GM12891 (cell line): ENCODE data around the gene GPC5.

ENCODE experiments used
- DNase-seq: peaks from one replicate; pipeline ENCODE4 v3.0.0; 2011; ENCODE audit warnings: low spot score; ENCODE audit not compliant: insufficient read length
- FAIRE-seq: peaks from 2 replicates; lab custom pipeline; 2011; peaks lifted over from hg19 to GRCh38; lab: Jason Lieb, UNC
- PAX5 ChIP-seq: IDR thresholded peaks from 2 replicates; pipeline ENCODE4 v1.6.1; 2011; ENCODE audit warnings: low read length, moderate library complexity, mild to moderate bottlenecking; ENCODE audit not compliant: insufficient read depth, severe bottlenecking
- POLR2A ChIP-seq: IDR thresholded peaks from 2 replicates; pipeline ENCODE4 v1.6.1; 2011; ENCODE audit warnings: low read depth, low read length, control low read depth
- POLR2AphosphoS5 ChIP-seq: IDR thresholded peaks from 2 replicates; pipeline ENCODE4 v1.6.1; 2011; ENCODE audit warnings: low read depth, low read length, control low read depth
- POU2F2 ChIP-seq: IDR thresholded peaks from 2 replicates; pipeline ENCODE4 v1.6.1; 2011; ENCODE audit warnings: low read depth, mild to moderate bottlenecking, control low read depth, low read length, moderate library complexity
- SPI1 ChIP-seq: IDR thresholded peaks from 2 replicates; pipeline ENCODE4 v1.6.1; 2011; ENCODE audit warnings: low read depth, low read length, control low read depth
- TAF1 ChIP-seq: IDR thresholded peaks from 2 replicates; pipeline ENCODE4 v1.6.1; 2011; ENCODE audit warnings: low read depth, low read length, control low read depth

GPC5 gene

DNA sequence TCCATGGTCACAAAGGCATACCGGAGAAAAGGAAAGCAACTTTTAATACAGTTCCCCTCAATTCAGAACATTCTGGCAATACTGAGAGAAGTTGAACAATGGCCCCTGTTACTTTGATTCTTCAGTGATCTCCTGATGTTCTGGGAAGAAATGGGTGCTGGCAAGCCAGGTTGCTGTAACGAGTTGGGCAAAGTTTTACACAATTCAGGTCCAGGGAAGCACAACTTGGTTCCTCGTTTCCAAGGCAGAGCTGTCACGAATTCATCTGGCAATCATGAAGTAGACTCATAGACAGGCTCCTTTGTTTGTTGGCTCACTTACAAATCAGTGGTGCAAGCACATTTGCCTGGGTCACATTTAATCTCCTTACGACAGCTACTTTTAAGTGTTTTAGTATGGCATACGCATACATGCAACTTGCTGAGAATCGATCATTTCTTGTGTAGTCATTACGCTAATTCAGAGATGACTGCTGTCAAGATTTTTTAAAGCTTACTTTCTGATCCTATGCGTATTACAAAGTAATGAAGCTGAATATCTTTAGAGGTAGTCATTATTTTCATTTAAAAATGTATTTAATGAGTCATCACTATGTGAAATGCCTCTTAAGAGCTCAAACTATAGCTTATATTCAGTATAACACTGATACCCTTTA is 174.7 kb downstream of the GPC5 start:
- TF ChIP-seq POLR2A, result no peak
- TF ChIP-seq SPI1, result no peak
- no peak for TF ChIP-seq PAX5
- TF ChIP-seq POU2F2, result no peak
- DNase-seq (no peak), FAIRE-seq (no peak)

DNA sequence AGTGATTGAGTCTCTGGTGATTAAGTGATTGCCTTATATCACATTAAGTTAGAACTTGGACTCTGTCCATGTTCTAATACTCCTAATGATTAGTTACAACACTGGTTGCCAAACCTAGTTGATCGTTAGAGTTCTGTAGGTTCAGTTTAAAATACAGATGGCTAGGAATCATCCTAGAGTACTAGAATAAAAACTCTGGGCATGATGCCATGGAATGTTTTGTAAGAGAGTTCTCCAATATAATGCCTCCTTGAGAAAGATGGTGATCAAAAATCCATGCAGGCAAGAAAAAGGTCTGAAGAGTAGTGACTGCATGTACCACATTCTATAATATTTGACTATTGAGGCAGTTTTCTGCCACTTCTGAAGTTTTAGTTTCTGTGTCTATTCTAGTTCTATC is 176.3 kb downstream of the GPC5 start:
- FAIRE-seq, result no peak
- DNase-seq, result no peak
- TF ChIP-seq TAF1, result no peak
- no peak for TF ChIP-seq POU2F2
- no peak for TF ChIP-seq PAX5
- TF ChIP-seq SPI1, result no peak
- TF ChIP-seq POLR2AphosphoS5, result no peak
- no peak for TF ChIP-seq POLR2A

DNA sequence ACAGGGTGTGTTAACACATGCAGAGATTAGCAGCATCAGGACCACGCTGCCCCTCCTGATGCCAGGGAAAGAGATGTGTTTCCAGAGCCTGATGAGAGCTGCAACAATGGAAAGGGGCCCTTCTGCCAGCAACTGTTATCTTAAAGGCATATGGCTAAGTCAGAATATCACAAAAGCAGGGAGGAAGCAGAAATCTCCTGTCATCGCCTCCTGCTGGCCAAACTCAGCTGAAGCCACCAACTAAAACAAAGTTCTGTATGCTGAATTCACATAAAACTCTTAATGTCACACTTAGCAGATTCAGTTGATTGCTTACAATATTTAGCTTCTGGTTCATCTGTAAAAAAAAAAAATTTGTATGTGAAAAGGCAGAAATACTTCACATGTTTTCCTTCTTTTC is 178.2 kb downstream of the GPC5 start:
- no peak for DNase-seq
- no peak for FAIRE-seq
- TF ChIP-seq PAX5 (no peak), SPI1 (no peak), POLR2AphosphoS5 (no peak)

DNA sequence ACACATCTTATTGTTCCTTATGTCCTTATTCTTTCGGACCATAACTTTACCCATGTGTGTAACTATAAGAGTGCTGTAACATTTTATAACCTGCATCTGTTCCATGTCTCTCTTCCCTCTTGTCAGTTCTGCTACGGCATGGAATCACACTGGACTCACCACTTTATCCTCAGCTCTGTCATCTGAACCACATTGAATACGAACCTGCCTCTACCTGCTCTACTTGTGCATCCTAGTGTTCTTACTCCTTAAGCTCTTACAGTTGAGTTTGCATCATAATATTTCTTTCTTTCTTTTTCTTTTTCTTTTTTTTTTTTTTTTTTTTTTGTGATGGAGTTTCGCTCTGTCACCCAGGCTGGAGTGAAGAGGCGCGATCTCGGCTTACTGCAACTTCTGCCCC is 180.9 kb downstream of the GPC5 start:
- no peak for TF ChIP-seq POU2F2
- TF ChIP-seq POLR2A, result no peak
- no peak for TF ChIP-seq SPI1
- no peak for TF ChIP-seq POLR2AphosphoS5
- TF ChIP-seq PAX5, result no peak
- TF ChIP-seq TAF1, result no peak
- DNase-seq (no peak), FAIRE-seq (no peak)

DNA sequence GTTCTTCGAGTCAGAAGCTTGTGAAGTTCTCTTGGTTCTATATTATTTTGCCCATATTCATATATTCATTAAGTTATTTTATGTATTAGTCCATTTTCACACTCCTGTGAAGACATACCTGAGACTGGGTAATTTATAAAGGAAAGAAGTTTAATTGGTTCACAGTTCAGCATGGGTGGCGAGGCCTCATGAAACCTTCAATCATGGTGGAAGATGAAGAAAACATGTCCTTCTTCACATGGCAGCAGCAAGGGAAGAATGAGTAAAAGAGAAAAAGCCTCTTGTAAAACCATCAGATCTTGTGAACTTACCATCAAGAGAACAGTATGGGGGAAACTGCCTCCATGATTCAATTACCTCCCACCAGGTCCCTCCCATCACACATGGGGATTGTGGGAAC is 182.3 kb downstream of the GPC5 start:
- DNase-seq, result no peak
- TF ChIP-seq TAF1, result no peak
- no peak for TF ChIP-seq PAX5
- no peak for TF ChIP-seq POLR2A
- TF ChIP-seq SPI1, result no peak
- TF ChIP-seq POLR2AphosphoS5, result no peak
- no peak for TF ChIP-seq POU2F2
- no peak for FAIRE-seq

DNA sequence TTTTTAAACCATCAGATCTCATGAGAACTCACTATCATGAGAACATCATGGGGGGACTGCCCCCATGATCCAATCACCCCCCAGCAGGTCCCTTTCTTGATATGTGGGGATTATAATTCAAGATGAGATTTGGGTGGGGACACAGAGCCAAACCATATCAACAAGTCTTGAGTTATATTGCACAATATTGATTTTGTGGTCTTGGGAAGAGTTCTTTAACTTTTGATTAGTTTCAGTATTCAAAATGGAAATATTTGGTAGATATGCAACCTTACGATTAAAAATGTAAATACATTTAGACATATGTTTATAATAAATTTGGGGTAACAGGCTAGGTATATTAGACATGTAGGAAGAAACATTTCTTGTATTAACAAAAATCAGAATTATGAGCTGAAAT is 188.2 kb downstream of the GPC5 start:
- TF ChIP-seq PAX5 (no peak), POU2F2 (no peak), TAF1 (no peak), POLR2A (no peak), SPI1 (no peak), POLR2AphosphoS5 (no peak)

DNA sequence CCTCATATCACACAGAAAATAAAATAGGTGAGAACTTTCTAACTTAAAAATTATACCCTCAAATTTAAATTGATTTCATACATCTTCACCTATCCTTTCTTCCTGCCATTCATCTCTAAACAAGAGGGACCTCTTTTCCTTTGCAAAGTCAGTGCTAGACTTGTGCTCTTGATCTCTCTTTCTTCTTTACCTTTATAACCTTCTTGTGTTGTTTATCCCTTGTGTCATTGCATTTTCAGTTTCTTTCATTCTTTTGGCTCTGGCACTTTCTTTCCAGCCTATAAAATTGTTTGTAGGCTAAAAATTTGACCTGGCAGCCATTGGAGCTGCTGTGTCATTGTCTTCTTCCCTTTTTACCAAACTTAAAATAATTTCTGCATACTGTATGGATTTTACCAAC is 190.1 kb downstream of the GPC5 start:
- no peak for TF ChIP-seq TAF1
- TF ChIP-seq PAX5, result no peak
- no peak for TF ChIP-seq SPI1
- no peak for TF ChIP-seq POU2F2
- TF ChIP-seq POLR2A, result no peak
- no peak for TF ChIP-seq POLR2AphosphoS5
- DNase-seq (no peak), FAIRE-seq (no peak)

More for the DNA sequence above, 188.2 kb downstream of the GPC5 start:
- no peak for DNase-seq
- no peak for FAIRE-seq

DNA sequence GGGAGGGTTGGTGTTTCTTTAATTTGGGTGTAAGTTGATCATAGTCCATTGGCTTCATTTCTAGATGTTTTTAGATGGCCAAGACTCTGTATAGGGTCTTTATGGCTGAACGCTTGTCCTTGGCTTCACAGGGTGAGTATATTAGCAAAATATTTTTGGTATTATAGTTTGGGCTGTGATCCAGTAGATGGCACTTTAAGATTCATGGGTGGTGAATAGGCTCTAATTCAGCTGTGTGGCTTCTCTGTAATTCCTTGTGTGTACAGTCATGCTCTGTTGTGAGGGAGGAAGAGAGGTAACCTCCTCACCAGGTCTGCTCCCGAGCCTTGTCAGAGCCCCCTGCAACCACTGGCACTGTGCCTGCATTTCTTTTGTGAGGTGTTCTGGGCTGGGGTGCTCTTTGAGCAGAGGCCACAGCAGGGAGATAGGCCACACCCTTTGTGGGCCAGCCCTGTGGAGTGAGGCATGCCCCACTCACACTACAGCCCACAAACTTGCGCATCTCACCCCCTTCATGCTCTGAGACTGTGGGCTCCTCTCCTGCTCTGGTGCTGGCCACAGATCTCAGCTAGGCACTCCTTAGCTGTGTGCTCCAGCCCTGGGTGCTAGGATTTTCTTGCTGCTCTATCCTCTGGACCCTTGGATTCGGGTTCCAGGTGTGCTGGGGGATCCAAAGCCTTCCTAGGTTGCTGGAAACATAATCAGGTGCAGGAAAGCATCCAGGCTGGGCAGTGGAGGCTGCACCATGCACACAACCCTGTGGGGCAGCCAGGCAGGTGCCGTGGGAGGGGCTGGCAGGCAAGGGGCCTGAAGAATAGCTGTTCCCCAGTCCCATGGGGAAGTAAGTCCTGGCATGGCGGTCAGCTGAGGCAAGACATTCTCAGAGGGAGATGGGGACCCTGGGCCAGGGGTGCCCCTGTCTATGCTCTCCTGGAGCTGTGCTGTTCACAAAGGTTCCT is 193.9 kb downstream of the GPC5 start:
- FAIRE-seq (no peak), DNase-seq (no peak)
- TF ChIP-seq SPI1 (no peak), POU2F2 (no peak), POLR2A (no peak), PAX5 (no peak), TAF1 (no peak), POLR2AphosphoS5 (no peak)

DNA sequence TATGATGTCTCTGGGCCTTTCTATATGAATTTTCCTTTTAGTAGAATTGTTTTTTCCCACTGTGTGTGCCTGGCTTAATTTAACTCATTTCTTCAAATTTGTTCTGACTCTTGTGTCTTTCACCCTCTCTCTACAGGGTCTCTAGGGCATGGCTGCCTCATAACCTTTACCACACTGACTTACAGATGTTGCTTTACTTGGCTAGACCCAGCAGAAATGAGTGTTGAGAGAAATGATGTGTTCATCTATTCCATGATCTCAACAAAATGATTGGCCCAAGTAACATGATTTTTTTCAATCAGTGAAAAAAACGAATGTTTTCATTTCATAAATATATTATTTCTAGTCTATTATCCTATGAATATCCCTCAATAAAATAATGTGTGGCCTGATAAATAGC is 195.0 kb downstream of the GPC5 start:
- DNase-seq (no peak), FAIRE-seq (no peak)
- TF ChIP-seq POLR2AphosphoS5, result no peak
- no peak for TF ChIP-seq TAF1
- no peak for TF ChIP-seq SPI1
- no peak for TF ChIP-seq POU2F2

DNA sequence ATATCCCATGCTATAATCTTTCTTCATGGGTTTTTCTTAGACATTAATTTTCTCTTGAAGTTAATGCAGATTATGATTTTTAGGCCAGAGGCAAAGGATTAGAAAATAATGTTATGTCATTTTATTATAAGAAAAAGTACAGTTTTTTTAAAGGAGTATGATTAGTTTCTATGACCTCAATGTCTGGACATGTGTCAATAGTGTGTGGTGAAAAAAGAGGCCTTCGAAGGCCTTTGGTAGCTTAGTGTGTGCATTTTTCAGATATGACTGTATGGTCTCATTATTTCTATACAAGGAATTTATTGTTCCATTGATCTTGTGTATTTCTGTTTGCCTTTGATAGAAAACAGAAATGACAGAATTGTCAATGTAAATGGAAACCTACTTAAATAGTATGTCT is 195.6 kb downstream of the GPC5 start:
- no peak for DNase-seq
- FAIRE-seq, result no peak
- TF ChIP-seq POLR2AphosphoS5 (no peak), PAX5 (no peak), TAF1 (no peak), SPI1 (no peak), POLR2A (no peak), POU2F2 (no peak)
